Uterus (tissue), 2 donors: Measurements from ENCODE around the gene EYS.

Experiments used
- POLR2A ChIP-seq, 2 donors: fragments of 450-650 bp; IDR thresholded peaks; one replicate each; pipeline ENCODE4 v1.6.1; 2016; ENCODE audit warnings: antibody characterized with exemption in 2 of 2, mild to moderate bottlenecking in 1 of 2, moderate library complexity in 1 of 2
- TF ChIP-seq, protein P1 (sequence below), 4 experiments: fragments of 200-600 bp in 2 of 4; fragments of 450-650 bp in 2 of 4; sonication (generic) in 2 of 4; IDR thresholded peaks; one replicate each; pipeline ENCODE4 v1.5.1; 2016 to 2019; ENCODE audit warnings: antibody characterized with exemption in 4 of 4, mild to moderate bottlenecking in 2 of 4, moderate library complexity in 1 of 4

DNA sequence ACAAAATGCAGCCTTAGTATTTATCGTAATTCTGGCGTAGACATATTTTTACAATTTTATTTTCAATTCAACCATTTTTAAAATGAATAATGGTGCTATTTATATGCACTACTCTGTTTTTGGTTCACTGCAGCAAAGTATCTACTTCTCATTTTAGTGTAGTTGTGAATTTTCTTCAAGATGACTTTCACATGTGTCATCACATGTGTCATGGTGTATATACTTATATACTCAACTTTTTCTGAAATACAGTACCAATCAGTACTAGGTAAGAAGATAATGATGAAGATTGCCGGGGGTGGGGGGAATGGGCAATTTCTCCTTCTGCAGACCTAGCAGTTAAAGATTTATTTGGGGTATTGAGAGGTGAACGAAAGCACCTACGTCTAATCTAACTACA lies 1436.9 kb downstream of the EYS start:
- no peak for TF ChIP-seq POLR2A (IDR thresholded peaks at IDR 0.05)
- TF ChIP-seq, protein P1, sequence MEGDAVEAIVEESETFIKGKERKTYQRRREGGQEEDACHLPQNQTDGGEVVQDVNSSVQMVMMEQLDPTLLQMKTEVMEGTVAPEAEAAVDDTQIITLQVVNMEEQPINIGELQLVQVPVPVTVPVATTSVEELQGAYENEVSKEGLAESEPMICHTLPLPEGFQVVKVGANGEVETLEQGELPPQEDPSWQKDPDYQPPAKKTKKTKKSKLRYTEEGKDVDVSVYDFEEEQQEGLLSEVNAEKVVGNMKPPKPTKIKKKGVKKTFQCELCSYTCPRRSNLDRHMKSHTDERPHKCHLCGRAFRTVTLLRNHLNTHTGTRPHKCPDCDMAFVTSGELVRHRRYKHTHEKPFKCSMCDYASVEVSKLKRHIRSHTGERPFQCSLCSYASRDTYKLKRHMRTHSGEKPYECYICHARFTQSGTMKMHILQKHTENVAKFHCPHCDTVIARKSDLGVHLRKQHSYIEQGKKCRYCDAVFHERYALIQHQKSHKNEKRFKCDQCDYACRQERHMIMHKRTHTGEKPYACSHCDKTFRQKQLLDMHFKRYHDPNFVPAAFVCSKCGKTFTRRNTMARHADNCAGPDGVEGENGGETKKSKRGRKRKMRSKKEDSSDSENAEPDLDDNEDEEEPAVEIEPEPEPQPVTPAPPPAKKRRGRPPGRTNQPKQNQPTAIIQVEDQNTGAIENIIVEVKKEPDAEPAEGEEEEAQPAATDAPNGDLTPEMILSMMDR (IDR thresholded peaks at IDR 0.05): no peak
